ENCODE results near the gene TMEM18.

The TMEM18 gene

DNA sequence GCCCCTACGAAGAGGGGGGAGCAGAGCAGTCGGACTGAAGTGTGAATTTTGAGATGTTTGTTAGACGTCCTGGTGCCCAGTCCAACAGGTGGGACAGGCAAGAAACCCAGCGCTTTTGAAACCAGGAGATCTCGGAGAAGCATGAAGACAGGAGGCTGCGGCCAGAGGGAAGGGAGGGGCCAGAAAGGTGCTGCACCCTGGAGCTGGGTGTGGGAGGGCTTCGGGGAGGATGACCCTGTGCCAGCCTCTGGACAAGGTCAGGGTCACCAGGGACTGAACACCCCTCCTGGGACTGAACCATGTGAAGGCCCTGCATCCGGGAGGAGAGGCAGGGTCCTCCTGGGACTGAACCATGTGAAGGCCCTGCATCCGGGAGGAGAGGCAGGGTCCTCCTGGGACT, 6.1 kb downstream of the TMEM18 start:
- no peak for DNase-seq (ENCODE audit: low spot score)
- TF ChIP-seq, protein P1, sequence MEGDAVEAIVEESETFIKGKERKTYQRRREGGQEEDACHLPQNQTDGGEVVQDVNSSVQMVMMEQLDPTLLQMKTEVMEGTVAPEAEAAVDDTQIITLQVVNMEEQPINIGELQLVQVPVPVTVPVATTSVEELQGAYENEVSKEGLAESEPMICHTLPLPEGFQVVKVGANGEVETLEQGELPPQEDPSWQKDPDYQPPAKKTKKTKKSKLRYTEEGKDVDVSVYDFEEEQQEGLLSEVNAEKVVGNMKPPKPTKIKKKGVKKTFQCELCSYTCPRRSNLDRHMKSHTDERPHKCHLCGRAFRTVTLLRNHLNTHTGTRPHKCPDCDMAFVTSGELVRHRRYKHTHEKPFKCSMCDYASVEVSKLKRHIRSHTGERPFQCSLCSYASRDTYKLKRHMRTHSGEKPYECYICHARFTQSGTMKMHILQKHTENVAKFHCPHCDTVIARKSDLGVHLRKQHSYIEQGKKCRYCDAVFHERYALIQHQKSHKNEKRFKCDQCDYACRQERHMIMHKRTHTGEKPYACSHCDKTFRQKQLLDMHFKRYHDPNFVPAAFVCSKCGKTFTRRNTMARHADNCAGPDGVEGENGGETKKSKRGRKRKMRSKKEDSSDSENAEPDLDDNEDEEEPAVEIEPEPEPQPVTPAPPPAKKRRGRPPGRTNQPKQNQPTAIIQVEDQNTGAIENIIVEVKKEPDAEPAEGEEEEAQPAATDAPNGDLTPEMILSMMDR (IDR thresholded peaks at IDR 0.05; ENCODE audit: extremely low read depth, missing control alignments): no peak

DNA sequence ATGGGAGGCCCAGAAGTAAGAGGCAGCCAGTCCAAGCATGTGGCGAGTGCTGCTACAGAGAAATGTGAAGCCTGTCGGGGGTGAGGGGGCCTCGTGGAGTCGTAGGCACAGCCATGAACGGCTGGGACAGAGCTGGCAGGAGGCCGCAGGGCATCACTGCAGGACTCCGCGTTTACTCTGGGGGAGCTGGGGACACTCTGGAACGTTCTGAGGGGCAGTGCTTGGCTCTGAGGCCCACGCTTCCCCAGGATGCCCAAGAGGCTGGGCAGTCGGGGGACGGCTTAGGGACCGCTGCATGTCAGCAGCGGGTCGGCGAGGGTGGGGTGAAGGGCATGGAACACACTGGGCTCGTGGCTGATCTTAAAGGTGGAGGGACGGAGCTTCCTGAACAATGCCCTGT, 6.6 kb downstream of the TMEM18 start:
- TF ChIP-seq, protein P1 (IDR thresholded peaks at IDR 0.05; ENCODE audit: extremely low read depth, missing control alignments): no peak
- DNase-seq (ENCODE audit: low spot score): no peak

DNA sequence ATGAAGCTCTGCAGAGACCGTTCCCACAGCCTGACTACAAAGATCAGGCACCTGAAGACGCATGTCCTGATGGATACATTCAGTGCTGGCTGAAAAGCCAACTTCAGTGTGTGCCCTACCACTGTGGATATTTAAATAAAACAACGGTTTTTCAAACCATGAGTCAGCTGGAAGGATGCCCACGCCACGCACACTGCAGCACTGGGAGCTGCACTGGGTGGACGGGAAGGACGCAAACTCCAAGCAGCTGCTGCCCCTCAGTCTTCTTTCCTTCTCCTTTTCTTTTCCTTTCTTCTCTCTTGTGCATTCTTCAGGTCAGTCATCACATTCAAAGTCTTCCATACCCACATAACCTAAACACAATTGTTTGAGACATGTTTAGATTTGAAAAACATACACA, 7.9 kb downstream of the TMEM18 start:
- DNase-seq (ENCODE audit: low spot score): no peak
- TF ChIP-seq, protein P1 (IDR thresholded peaks at IDR 0.05; ENCODE audit: extremely low read depth, missing control alignments): no peak

DNA sequence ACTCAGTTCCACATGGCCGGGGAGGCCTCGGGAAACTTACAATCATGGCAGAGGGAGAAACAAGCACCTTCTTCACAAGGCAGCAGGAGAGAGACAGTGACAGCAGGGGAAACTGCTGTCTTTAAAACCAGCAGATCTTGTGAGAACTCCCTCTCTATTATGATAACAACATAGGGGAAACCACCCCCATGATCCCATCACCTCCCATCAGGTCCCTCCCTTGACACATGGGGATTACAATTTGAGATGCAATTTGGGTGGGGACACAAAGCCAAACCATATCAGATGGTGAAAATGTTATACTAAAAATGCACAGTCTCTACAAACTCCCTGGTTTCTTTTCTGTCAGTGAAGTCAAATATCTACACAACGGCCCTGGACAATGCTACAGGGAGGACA, 9.2 kb downstream of the TMEM18 start:
- TF ChIP-seq, protein P1 (IDR thresholded peaks at IDR 0.05; ENCODE audit: extremely low read depth, missing control alignments): no peak
- no peak for DNase-seq (ENCODE audit: low spot score)

DNA sequence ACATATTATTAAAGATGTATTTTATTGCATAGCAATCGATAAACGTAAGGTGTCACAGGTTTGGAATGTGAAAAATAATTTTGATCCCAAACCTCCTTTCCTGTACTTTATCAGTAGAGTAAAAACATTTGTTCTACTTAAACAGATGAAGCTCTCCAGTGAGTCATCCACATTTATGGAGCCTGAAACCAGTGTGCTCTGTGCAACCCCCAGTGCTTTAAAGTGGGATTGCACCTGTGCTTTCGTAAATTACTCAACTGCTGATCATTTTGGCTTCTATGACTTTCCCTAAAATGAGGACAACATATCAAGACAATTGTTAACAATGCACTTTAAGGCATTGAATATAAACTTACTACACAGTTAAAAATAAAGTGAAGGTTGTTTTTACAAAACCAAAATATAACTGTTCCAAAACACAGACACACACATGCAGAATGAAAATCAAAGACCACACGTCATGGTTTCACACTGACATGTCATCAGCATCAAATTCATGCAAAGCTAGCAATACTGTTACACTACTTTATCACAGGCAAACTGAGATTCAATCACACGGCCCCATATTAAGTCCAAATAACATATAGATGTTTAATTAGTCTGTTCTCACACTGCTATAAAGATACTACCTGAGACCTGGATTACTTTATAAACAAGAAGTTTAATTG, 9.7 kb downstream of the TMEM18 start:
- DNase-seq (ENCODE audit: low spot score): no peak
- TF ChIP-seq, protein P1 (IDR thresholded peaks at IDR 0.05; ENCODE audit: extremely low read depth, missing control alignments): no peak

DNA sequence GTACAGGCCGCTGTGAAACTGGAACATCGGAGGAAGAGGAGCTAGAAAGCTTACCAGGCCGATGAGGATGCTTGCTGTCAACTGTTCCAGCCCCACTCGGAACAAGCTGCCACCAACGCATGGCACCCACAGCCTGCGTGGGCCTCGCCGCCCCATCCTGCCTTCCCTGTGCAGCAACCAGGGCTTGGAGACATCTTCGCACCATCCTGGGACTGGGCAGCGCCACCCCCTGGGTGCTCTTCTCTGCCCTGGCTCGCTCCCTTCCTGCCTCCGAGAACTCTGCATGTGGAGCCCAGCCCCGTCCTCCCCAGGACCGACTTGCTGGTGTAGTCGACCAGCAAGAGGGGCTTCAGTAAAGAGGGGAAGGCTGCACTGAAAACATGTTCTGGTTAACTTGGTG, 10.8 kb downstream of the TMEM18 start:
- DNase-seq (ENCODE audit: low spot score): no peak
- TF ChIP-seq, protein P1 (IDR thresholded peaks at IDR 0.05; ENCODE audit: extremely low read depth, missing control alignments): no peak

DNA sequence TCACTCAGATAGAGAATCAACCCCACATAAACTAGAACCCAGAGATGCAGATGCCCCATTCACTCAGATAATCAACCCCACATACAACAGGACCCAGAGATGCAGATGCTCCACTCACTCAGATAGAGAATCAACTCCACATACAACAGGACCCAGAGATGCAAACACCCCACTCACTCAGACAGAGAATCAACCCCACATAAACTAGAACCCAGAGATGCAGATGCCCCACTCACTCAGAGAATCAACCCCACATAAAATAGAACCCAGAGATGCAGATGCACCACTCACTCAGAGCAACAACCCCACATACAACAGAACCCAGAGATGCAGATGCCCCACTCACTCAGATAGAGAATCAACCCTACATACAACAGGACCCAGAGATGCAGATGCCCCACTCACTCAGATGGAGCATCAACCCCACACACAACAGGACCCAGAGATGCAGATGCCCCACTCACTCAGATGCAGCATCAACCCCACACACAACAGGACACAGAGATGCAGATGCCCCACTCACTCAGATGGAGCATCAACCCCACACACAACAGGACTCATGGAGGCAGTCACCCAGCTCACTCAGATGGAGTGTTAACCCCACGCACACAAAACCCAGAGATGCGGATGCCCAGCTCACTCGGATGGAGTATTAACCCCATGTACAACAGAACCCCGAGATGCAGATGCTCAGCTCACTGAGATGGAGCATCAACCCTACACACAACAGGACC, 11.7 kb downstream of the TMEM18 start:
- TF ChIP-seq, protein P1 (IDR thresholded peaks at IDR 0.05; ENCODE audit: extremely low read depth, missing control alignments): no peak
- no peak for DNase-seq (ENCODE audit: low spot score)

All from GM20000 (cell line).